Stimulated activated CD4-positive, alpha-beta T cell treated with anti-CD3 and anti-CD28 coated beads, Interleukin-4, amount 100 ng/mL, for 24 hours (primary cell): ENCODE data around the gene SELE.

Experiments used
- DNase-seq: peaks from one replicate; pipeline ENCODE4 v3.0.0-alpha.2; 2020

The SELE gene

GRCh38 chr1:169733924-169734323, at the start of gene SELE:
TSS of gene SELE (minus strand) at chr1:169734079. CDS start at chr1:169733612, 467 bp downstream.
- DNase-seq: no peak

- no peak for DNase-seq
Measured at GRCh38 chr1:169782596-169782995, 48.7 kb upstream of the SELE start.

- no peak for DNase-seq
Measured at GRCh38 chr1:169779970-169780369, 46.1 kb upstream of the SELE start.

- no peak for DNase-seq
Measured at GRCh38 chr1:169779150-169779549, 45.3 kb upstream of the SELE start.

- DNase-seq: no peak
Measured at GRCh38 chr1:169776440-169776839, 42.6 kb upstream of the SELE start.

- no peak for DNase-seq
Measured at GRCh38 chr1:169768161-169768560, 34.3 kb upstream of the SELE start.

GRCh38 chr1:169765580-169766331, 31.9 kb upstream of the SELE start:
- no peak for DNase-seq

- DNase-seq: no peak
Measured at GRCh38 chr1:169764919-169765318, 31.0 kb upstream of the SELE start.

GRCh38 chr1:169762699-169763098, 28.8 kb upstream of the SELE start:
- no peak for DNase-seq

GRCh38 chr1:169759038-169759437, 25.2 kb upstream of the SELE start:
- DNase-seq: no peak

- DNase-seq: no peak
Measured at GRCh38 chr1:169753549-169753948, 19.7 kb upstream of the SELE start.

GRCh38 chr1:169750041-169750440, 16.2 kb upstream of the SELE start:
- DNase-seq: no peak

- no peak for DNase-seq
Measured at GRCh38 chr1:169746550-169746949, 12.7 kb upstream of the SELE start.

GRCh38 chr1:169745015-169745861, 11.4 kb upstream of the SELE start:
- DNase-seq: no peak

- no peak for DNase-seq
Measured at GRCh38 chr1:169741666-169742394, 8.0 kb upstream of the SELE start.

- DNase-seq: no peak
Measured at GRCh38 chr1:169739980-169740379, 6.1 kb upstream of the SELE start.

GRCh38 chr1:169731446-169731845, 2.4 kb downstream of the SELE start:
- DNase-seq: no peak

- DNase-seq: no peak
Measured at GRCh38 chr1:169729991-169730390, 3.9 kb downstream of the SELE start.

GRCh38 chr1:169727307-169727706, 6.6 kb downstream of the SELE start:
- DNase-seq: no peak

- DNase-seq: no peak
Measured at GRCh38 chr1:169726851-169727250, 7.0 kb downstream of the SELE start.

GRCh38 chr1:169725930-169726329, 7.9 kb downstream of the SELE start:
- no peak for DNase-seq

- DNase-seq: no peak
Measured at GRCh38 chr1:169724168-169724567, 9.7 kb downstream of the SELE start.

GRCh38 chr1:169723763-169724162, 10.1 kb downstream of the SELE start:
- no peak for DNase-seq

GRCh38 chr1:169722779-169723178, 11.1 kb downstream of the SELE start:
- no peak for DNase-seq
